ENCODE data around the gene CITED4.

The CITED4 gene

GRCh38 chr1:40855513-40855912 is 6.7 kb downstream of the CITED4 start:
- in situ Hi-C loops (cut with HindIII; ENCODE audit: low sequenced_read_pairs): no loop called here

- in situ Hi-C loops (cut with HindIII; ENCODE audit: low sequenced_read_pairs): loop anchor here (5.0 kb wide), 1 partner anchor 103 kb away; no protein-coding TSS in a partner anchor
Observed at GRCh38 chr1:40853885-40854170, 8.3 kb downstream of the CITED4 start.

- in situ Hi-C loops (cut with HindIII; ENCODE audit: low sequenced_read_pairs): loop anchor here (5.0 kb wide), 1 partner anchor 104 kb away; no protein-coding TSS in a partner anchor
Observed at GRCh38 chr1:40853113-40853884, 8.9 kb downstream of the CITED4 start.

- in situ Hi-C loops (cut with HindIII; ENCODE audit: low sequenced_read_pairs): loop anchor here (5.0 kb wide), 1 partner anchor 106 kb away; no protein-coding TSS in a partner anchor
Observed at GRCh38 chr1:40851643-40852042, 10.5 kb downstream of the CITED4 start.

- in situ Hi-C loops (cut with HindIII; ENCODE audit: low sequenced_read_pairs): loop anchor here (5.0 kb wide), 1 partner anchor 107 kb away; no protein-coding TSS in a partner anchor
Observed at GRCh38 chr1:40849801-40850592, 12.2 kb downstream of the CITED4 start.

- in situ Hi-C loops (cut with HindIII; ENCODE audit: low sequenced_read_pairs): no loop called here
Observed at GRCh38 chr1:40848530-40849189, 13.5 kb downstream of the CITED4 start.

- in situ Hi-C loops (cut with HindIII; ENCODE audit: low sequenced_read_pairs): no loop called here
Observed at GRCh38 chr1:40847023-40847745, 15.0 kb downstream of the CITED4 start.

GRCh38 chr1:40845895-40846294 is 16.3 kb downstream of the CITED4 start:
- in situ Hi-C loops (cut with HindIII; ENCODE audit: low sequenced_read_pairs): no loop called here

GRCh38 chr1:40844887-40845878 is 17.0 kb downstream of the CITED4 start:
- in situ Hi-C loops (cut with HindIII; ENCODE audit: low sequenced_read_pairs): no loop called here

- in situ Hi-C loops (cut with HindIII; ENCODE audit: low sequenced_read_pairs): no loop called here
Observed at GRCh38 chr1:40844079-40844478, 18.1 kb downstream of the CITED4 start.

- in situ Hi-C loops (cut with HindIII; ENCODE audit: low sequenced_read_pairs): no loop called here
Observed at GRCh38 chr1:40842691-40843090, 19.5 kb downstream of the CITED4 start.

- in situ Hi-C loops (cut with HindIII; ENCODE audit: low sequenced_read_pairs): no loop called here
Observed at GRCh38 chr1:40842207-40842606, 20.0 kb downstream of the CITED4 start.

GRCh38 chr1:40841602-40842001 is 20.6 kb downstream of the CITED4 start:
- in situ Hi-C loops (cut with HindIII; ENCODE audit: low sequenced_read_pairs): no loop called here

GRCh38 chr1:40840526-40841323 is 21.4 kb downstream of the CITED4 start:
- in situ Hi-C loops (cut with HindIII; ENCODE audit: low sequenced_read_pairs): no loop called here

- in situ Hi-C loops (cut with HindIII; ENCODE audit: low sequenced_read_pairs): no loop called here
Observed at GRCh38 chr1:40839943-40840335, 22.2 kb downstream of the CITED4 start.

- in situ Hi-C loops (cut with HindIII; ENCODE audit: low sequenced_read_pairs): no loop called here
Observed at GRCh38 chr1:40838980-40839942, 22.9 kb downstream of the CITED4 start.

GRCh38 chr1:40838045-40838979 is 23.9 kb downstream of the CITED4 start:
- in situ Hi-C loops (cut with HindIII; ENCODE audit: low sequenced_read_pairs): no loop called here
